Lower leg skin (tissue), 3 donors: ENCODE measurements around the gene PRDM15.

Experiments used
- CTCF ChIP-seq, 3 donors: fragments of 450-650 bp; IDR thresholded peaks; one replicate each; pipeline ENCODE4 v1.5.1; 2016; ENCODE audit warnings: antibody characterized with exemption in 3 of 3, mild to moderate bottlenecking in 3 of 3, moderate library complexity in 2 of 3
- POLR2A ChIP-seq, 2 donors: fragments of 450-650 bp; IDR thresholded peaks; one replicate each; pipeline ENCODE4 v1.6.1; 2016 to 2017; ENCODE audit warnings: antibody characterized with exemption in 2 of 2, mild to moderate bottlenecking in 1 of 2, moderate library complexity in 1 of 2

GRCh38 chr21:41890355-41890754 is 11.2 kb upstream of the PRDM15 start:
- TF ChIP-seq CTCF (IDR thresholded peaks at IDR 0.05) (no peak), POLR2A (IDR thresholded peaks at IDR 0.05) (no peak)
